IMR-90 (cell line): ENCODE measurements around the gene EXT2.

Experiments used
- BHLHE40 ChIP-seq: fragments of 150-350 bp; IDR thresholded peaks from 2 replicates; pipeline ENCODE4 v1.6.1; 2016; ENCODE audit warnings: mild to moderate bottlenecking, low read depth, low read length
- CEBPB ChIP-seq: IDR thresholded peaks from 2 replicates; pipeline ENCODE4 v1.6.1; 2012; ENCODE audit warnings: low read depth, low read length, improper control_type of control experiment
- MAFK ChIP-seq: IDR thresholded peaks from 2 replicates; pipeline ENCODE4 v1.6.1; 2012; ENCODE audit warnings: low read depth, low read length, improper control_type of control experiment
- MAZ ChIP-seq: IDR thresholded peaks from 2 replicates; pipeline ENCODE4 v1.6.1; 2012; ENCODE audit warnings: low read depth, mild to moderate bottlenecking, low read length, improper control_type of control experiment, moderate library complexity, borderline replicate concordance
- MXI1 ChIP-seq: IDR thresholded peaks from 2 replicates; pipeline ENCODE4 v1.6.1; 2012; ENCODE audit warnings: low read depth, mild to moderate bottlenecking, low read length, moderate library complexity, borderline replicate concordance
- POLR2A ChIP-seq: IDR thresholded peaks from 2 replicates; pipeline ENCODE4 v1.6.1; 2012; ENCODE audit warnings: mild to moderate bottlenecking, low read depth, low read length
- RAD21 ChIP-seq: IDR thresholded peaks from 2 replicates; pipeline ENCODE4 v1.6.1; 2012; ENCODE audit warnings: low read length, improper control_type of control experiment
- RCOR1 ChIP-seq: IDR thresholded peaks from 2 replicates; pipeline ENCODE4 v1.6.1; 2012; ENCODE audit warnings: mild to moderate bottlenecking, low read length, improper control_type of control experiment; ENCODE audit not compliant: insufficient replicate concordance
- RFX5 ChIP-seq: IDR thresholded peaks from 2 replicates; pipeline ENCODE4 v1.8.0; 2012; ENCODE audit warnings: low read depth, mild to moderate bottlenecking, low read length, moderate library complexity
- SMC3 ChIP-seq: fragments of 150-350 bp; IDR thresholded peaks from 2 replicates; pipeline ENCODE4 v1.6.1; 2016; ENCODE audit warnings: low read depth, mild to moderate bottlenecking, antibody characterized with exemption, low read length, moderate library complexity
- TF ChIP-seq, protein P1 (sequence below): conservative IDR thresholded peaks from 2 replicates; pipeline ENCODE4 v1.5.1; 2012; ENCODE audit warnings: mild to moderate bottlenecking, low read depth, low read length, improper control_type of control experiment
- TF ChIP-seq, protein P2 (sequence below): fragments of 150-350 bp; IDR thresholded peaks from 2 replicates; pipeline ENCODE4 v1.6.1; 2017; ENCODE audit warnings: mild to moderate bottlenecking, antibody characterized with exemption, low read length, low read depth
- TF ChIP-seq, protein P3 (sequence below): fragments of 150-350 bp; IDR thresholded peaks from 2 replicates; pipeline ENCODE4 v1.6.1; 2016; ENCODE audit warnings: low read depth, mild to moderate bottlenecking, low read length, moderate library complexity, borderline replicate concordance

- no peak for TF ChIP-seq POLR2A
- TF ChIP-seq, protein P1, sequence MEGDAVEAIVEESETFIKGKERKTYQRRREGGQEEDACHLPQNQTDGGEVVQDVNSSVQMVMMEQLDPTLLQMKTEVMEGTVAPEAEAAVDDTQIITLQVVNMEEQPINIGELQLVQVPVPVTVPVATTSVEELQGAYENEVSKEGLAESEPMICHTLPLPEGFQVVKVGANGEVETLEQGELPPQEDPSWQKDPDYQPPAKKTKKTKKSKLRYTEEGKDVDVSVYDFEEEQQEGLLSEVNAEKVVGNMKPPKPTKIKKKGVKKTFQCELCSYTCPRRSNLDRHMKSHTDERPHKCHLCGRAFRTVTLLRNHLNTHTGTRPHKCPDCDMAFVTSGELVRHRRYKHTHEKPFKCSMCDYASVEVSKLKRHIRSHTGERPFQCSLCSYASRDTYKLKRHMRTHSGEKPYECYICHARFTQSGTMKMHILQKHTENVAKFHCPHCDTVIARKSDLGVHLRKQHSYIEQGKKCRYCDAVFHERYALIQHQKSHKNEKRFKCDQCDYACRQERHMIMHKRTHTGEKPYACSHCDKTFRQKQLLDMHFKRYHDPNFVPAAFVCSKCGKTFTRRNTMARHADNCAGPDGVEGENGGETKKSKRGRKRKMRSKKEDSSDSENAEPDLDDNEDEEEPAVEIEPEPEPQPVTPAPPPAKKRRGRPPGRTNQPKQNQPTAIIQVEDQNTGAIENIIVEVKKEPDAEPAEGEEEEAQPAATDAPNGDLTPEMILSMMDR = no peak
- TF ChIP-seq, protein P2, sequence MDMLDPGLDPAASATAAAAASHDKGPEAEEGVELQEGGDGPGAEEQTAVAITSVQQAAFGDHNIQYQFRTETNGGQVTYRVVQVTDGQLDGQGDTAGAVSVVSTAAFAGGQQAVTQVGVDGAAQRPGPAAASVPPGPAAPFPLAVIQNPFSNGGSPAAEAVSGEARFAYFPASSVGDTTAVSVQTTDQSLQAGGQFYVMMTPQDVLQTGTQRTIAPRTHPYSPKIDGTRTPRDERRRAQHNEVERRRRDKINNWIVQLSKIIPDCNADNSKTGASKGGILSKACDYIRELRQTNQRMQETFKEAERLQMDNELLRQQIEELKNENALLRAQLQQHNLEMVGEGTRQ = no peak
- TF ChIP-seq RAD21 = no peak
- no peak for TF ChIP-seq MAZ
- TF ChIP-seq, protein P3, sequence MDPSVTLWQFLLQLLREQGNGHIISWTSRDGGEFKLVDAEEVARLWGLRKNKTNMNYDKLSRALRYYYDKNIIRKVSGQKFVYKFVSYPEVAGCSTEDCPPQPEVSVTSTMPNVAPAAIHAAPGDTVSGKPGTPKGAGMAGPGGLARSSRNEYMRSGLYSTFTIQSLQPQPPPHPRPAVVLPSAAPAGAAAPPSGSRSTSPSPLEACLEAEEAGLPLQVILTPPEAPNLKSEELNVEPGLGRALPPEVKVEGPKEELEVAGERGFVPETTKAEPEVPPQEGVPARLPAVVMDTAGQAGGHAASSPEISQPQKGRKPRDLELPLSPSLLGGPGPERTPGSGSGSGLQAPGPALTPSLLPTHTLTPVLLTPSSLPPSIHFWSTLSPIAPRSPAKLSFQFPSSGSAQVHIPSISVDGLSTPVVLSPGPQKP = no peak
- no peak for TF ChIP-seq BHLHE40
- no peak for TF ChIP-seq RCOR1
- TF ChIP-seq CEBPB = no peak
- no peak for TF ChIP-seq MAFK
- no peak for TF ChIP-seq MXI1
- no peak for TF ChIP-seq RFX5
- TF ChIP-seq SMC3 = no peak
Measured at GRCh38 chr11:44157019-44157418, 61.5 kb downstream of the EXT2 start.
